Kidney (tissue), 14 donors: Measurements from ENCODE around the gene CDH13. TPM values are rescaled to one million over a fixed set of nuclear protein-coding genes. Genes with fewer than 3 reads are reported as not detected.

ENCODE experiments used
- DNase-seq, 5 donors: peaks; one replicate each; pipeline ENCODE4 v3.0.0-alpha.2; 2013 to 2020
- FAIRE-seq: peaks from 2 replicates; lab custom pipeline; 2012; peaks lifted over from hg19 to GRCh38; lab: Jason Lieb, UNC
- H3K27ac ChIP-seq, 2 donors: one replicate each; pipeline ENCODE4 v1.7.0; 2013; ENCODE audit warnings: low read depth in 2 of 2, low read length in 2 of 2, inconsistent platforms in 1 of 2
- H3K27me3 ChIP-seq: one replicate; pipeline ENCODE4 v1.7.1; 2013; ENCODE audit warnings: low read length, inconsistent platforms; ENCODE audit not compliant: control insufficient read depth, insufficient read depth
- H3K36me3 ChIP-seq, 3 donors: one replicate each; pipeline versions ENCODE4 v1.7.0 to v1.7.1; 2013; ENCODE audit warnings: low read length in 3 of 3, control low read depth in 1 of 3, inconsistent platforms in 1 of 3; ENCODE audit not compliant: insufficient read depth in 3 of 3, control insufficient read depth in 2 of 3
- H3K4me1 ChIP-seq, 3 donors: one replicate each; pipeline versions ENCODE4 v1.7.0 to v1.7.1; 2013; ENCODE audit warnings: low read length in 3 of 3, inconsistent platforms in 1 of 3, low read depth in 1 of 3; ENCODE audit not compliant: control insufficient read depth in 2 of 3, insufficient read depth in 2 of 3
- H3K4me3 ChIP-seq, 3 donors: one replicate each; pipeline versions ENCODE4 v1.7.0 to v1.8.1; 2013; ENCODE audit warnings: low read length in 3 of 3, control low read depth in 1 of 3, inconsistent platforms in 1 of 3
- H3K9ac ChIP-seq, 3 donors: one replicate each; pipeline versions ENCODE4 v1.7.0 to v1.7.1; 2013; ENCODE audit warnings: low read length in 3 of 3, control low read depth in 1 of 3, inconsistent platforms in 1 of 3
- H3K9me3 ChIP-seq, 3 donors: one replicate each; pipeline versions ENCODE4 v1.7.0 to v1.7.1; 2013; ENCODE audit warnings: low read length in 3 of 3, control low read depth in 1 of 3, inconsistent platforms in 1 of 3; ENCODE audit not compliant: control insufficient read depth in 2 of 3, insufficient read depth in 1 of 3
- CTCF ChIP-seq: IDR thresholded peaks from 3 replicates; pipeline ENCODE4 v1.5.1; 2012; ENCODE audit warnings: mild to moderate bottlenecking, moderate library complexity, borderline replicate concordance; ENCODE audit not compliant: insufficient read depth; ENCODE audit errors: extremely low read depth
- intact Hi-C: fragments of 100-400 bp; cut with DNase I; formaldehyde crosslinking; loops from one replicate; pipeline ENCODE4 v1.11.1; 2022
- polyA plus RNA-seq: library from polyadenylated mRNA; stranded (reverse); fragments of 350-450 nt; fragmentation: Illumina TruSeq; extraction: RNeasy Lipid Tissue Mini Kit (QIAGEN cat#74804); gene quantifications from one replicate; pipeline ENCODE4 v1.2.3, GENCODE V29; 2014; ENCODE audit warnings: low read depth, low replicate concordance; ENCODE audit not compliant: insufficient read depth
- total RNA-seq: library from RNA; stranded (reverse); fragmentation: NEBNext Ultra II Directional; extraction: Animal tissue kit (Norgen Biotek cat#: 25700); gene quantifications from one replicate; pipeline ENCODE4 v1.2.1, GENCODE V29; 2021
- donor health status: control.
- donor health status: control.
- donor health status: control.
- donor health status: control.
- donor health status: control.
- donor health status: DM: yes; HTN: yes; CAD: no.
- donor health status: Normal renal cell carcinoma (clear cell type).

CDH13 gene
- total and polyA plus RNA-seq, 2 donors from 2014 or later = 4.8 to 13.8 TPM

GRCh38 chr16:83472776-83473501 is 846.2 kb downstream of the CDH13 start:
- DNase-seq = no peak
- TF ChIP-seq CTCF = no peak
- Histone ChIP-seq H3K27ac (no peak overlapping the region), H3K27me3 (no peaks in the 10 kb centered on the region), H3K4me1 (no peaks in the 10 kb centered on the region), H3K9me3 (no peaks in the 10 kb centered on the region), H3K9ac (no peak overlapping the region), H3K4me3 (no peak overlapping the region), H3K36me3 (no peaks in the 10 kb centered on the region)
- intact Hi-C loops = no loop called here
- FAIRE-seq = no peak

- no peaks in the 10 kb centered on the region for H3K4me1 ChIP-seq
- H3K27me3 ChIP-seq = no peaks in the 10 kb centered on the region
- H3K27ac ChIP-seq = no peak overlapping the region
- H3K9ac ChIP-seq = no peak overlapping the region
- intact Hi-C loops = no loop called here
- TF ChIP-seq CTCF = no peak
- no peak overlapping the region for H3K4me3 ChIP-seq
- FAIRE-seq (no peak), DNase-seq (no peak)
- H3K9me3 ChIP-seq = no peaks in the 10 kb centered on the region
- no peaks in the 10 kb centered on the region for H3K36me3 ChIP-seq
These were observed 847.3 kb downstream of the CDH13 start for GRCh38 chr16:83473926-83474650.

GRCh38 chr16:83475108-83475507 is 848.3 kb downstream of the CDH13 start:
- no peaks in the 10 kb centered on the region for H3K27me3 ChIP-seq
- no peaks in the 10 kb centered on the region for H3K36me3 ChIP-seq
- H3K4me1 ChIP-seq = no peaks in the 10 kb centered on the region
- H3K4me3 ChIP-seq = no peak overlapping the region
- FAIRE-seq (no peak), DNase-seq (no peak)
- no peak overlapping the region for H3K9ac ChIP-seq
- intact Hi-C loops = no loop called here
- no peaks in the 10 kb centered on the region for H3K9me3 ChIP-seq
- TF ChIP-seq CTCF = no peak
- no peak overlapping the region for H3K27ac ChIP-seq
